ENCODE results near the gene LCA5. TPM values are rescaled to one million over a fixed set of nuclear protein-coding genes. Genes with fewer than 3 reads are reported as not detected.

The LCA5 gene
- total RNA-seq, 1 donor from 2014 or later, result 4.3 TPM

DNA sequence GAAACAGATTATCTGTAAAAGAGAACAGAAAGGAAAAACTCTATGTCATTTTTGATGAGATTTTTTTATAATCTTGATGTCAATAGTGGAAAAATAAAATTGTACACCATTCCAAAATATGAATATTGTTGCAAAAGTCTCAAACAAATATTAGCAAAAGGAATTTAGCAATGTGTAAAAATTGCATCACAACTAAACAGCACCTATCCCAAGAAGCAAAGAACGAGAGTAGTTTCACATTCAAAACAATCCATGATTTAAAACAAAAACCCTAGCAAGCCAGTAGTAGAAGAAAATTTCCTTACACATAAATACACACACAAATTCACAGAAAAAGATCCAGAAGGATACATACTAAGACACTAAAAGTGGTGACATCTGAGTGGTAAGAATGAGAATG is 38.4 kb downstream of the LCA5 start:
- DNase-seq (ENCODE audit: extremely low spot score, unreplicated experiment), result no peak
- no peak overlapping the region for H3K27ac Mint-ChIP-seq (ENCODE audit: unreplicated experiment)

DNA sequence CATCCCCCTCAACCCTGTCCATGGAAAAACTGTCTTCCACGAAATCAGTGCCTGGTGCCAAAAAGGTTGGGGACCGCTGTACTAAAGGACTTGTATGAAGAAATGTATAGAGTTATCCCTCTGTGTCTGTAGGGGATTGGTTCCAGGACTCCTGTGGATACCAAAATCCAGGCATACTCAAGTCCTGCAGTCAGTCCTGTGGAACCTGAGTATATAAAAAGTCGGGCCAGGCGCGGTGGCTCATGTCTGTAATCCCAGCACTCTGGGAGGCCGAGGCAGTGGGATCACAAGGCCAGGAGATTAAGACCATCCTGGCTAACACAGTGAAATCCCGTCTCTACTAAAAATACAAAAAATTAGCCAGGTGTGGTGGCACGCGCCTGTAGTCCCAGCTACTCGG is 42.0 kb downstream of the LCA5 start:
- no peaks in the 10 kb centered on the region for H3K9me3 Mint-ChIP-seq (ENCODE audit: unreplicated experiment)
- H3K4me3 Mint-ChIP-seq (ENCODE audit: unreplicated experiment), result no peak overlapping the region
- TF ChIP-seq, protein P1, sequence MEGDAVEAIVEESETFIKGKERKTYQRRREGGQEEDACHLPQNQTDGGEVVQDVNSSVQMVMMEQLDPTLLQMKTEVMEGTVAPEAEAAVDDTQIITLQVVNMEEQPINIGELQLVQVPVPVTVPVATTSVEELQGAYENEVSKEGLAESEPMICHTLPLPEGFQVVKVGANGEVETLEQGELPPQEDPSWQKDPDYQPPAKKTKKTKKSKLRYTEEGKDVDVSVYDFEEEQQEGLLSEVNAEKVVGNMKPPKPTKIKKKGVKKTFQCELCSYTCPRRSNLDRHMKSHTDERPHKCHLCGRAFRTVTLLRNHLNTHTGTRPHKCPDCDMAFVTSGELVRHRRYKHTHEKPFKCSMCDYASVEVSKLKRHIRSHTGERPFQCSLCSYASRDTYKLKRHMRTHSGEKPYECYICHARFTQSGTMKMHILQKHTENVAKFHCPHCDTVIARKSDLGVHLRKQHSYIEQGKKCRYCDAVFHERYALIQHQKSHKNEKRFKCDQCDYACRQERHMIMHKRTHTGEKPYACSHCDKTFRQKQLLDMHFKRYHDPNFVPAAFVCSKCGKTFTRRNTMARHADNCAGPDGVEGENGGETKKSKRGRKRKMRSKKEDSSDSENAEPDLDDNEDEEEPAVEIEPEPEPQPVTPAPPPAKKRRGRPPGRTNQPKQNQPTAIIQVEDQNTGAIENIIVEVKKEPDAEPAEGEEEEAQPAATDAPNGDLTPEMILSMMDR (IDR thresholded peaks at IDR 0.05), result no peak

More for the DNA sequence above, 38.4 kb downstream of the LCA5 start:
- Mint-ChIP-seq H3K9me3 (ENCODE audit: unreplicated experiment) (no peaks in the 10 kb centered on the region), H3K27me3 (ENCODE audit: unreplicated experiment) (no peaks in the 10 kb centered on the region), H3K4me3 (ENCODE audit: unreplicated experiment) (no peak overlapping the region), H3K4me1 (ENCODE audit: unreplicated experiment) (no peaks in the 10 kb centered on the region), H3K36me3 (ENCODE audit: unreplicated experiment) (no peaks in the 10 kb centered on the region)
- TF ChIP-seq, protein P1 (IDR thresholded peaks at IDR 0.05), result no peak

DNA sequence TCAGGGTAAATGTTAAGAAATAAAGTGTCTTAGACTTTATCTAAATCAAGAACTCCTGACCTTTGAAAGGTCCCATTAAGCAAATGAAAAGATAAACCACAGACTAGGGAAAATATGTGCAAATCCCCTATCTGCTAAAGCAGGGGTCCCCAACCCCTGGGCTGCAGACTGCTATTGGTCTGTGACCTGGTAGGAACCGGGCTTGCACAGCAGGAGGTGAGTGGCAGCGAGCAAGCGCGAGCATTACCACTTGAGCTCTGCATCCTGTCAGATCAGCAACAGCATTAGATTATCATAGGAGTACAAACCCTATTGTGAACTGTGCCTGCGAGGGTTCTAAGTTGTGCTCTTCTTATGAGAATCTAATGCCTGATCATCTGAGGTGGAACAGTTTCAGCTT is 42.4 kb downstream of the LCA5 start:
- H3K36me3 Mint-ChIP-seq (ENCODE audit: unreplicated experiment), result no peaks in the 10 kb centered on the region

More for the DNA sequence above, 42.0 kb downstream of the LCA5 start:
- Mint-ChIP-seq H3K4me1 (ENCODE audit: unreplicated experiment) (no peaks in the 10 kb centered on the region), H3K27ac (ENCODE audit: unreplicated experiment) (no peak overlapping the region), H3K36me3 (ENCODE audit: unreplicated experiment) (no peaks in the 10 kb centered on the region), H3K27me3 (ENCODE audit: unreplicated experiment) (no peaks in the 10 kb centered on the region)
- no peak for DNase-seq (ENCODE audit: extremely low spot score, unreplicated experiment)

DNA sequence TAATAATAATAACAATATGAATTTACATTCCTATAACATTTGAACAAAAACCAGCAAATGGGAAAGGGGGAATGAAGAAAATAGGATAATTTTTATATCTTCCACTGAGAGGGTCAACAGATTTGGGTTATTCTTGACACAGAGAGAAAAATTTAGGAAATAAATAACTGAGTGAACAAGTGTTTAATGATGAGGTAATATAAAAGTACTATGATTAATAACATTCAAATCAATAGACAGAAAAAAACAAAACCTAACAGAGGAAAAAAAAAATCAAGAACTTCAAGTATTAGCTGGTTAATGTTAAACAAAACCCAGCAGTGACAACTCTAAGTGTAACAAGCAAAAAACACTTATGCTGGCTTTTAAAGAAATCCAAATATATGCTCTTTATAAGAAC is 66.5 kb downstream of the LCA5 start:
- TF ChIP-seq, protein P1 (IDR thresholded peaks at IDR 0.05), result no peak
- peaks cover 22% of the 10 kb centered on the region for H3K27me3 Mint-ChIP-seq (ENCODE audit: unreplicated experiment)
- DNase-seq (ENCODE audit: extremely low spot score, unreplicated experiment), result no peak
- H3K36me3 Mint-ChIP-seq (ENCODE audit: unreplicated experiment), result no peaks in the 10 kb centered on the region
- no peak overlapping the region for H3K27ac Mint-ChIP-seq (ENCODE audit: unreplicated experiment)
- H3K9me3 Mint-ChIP-seq (ENCODE audit: unreplicated experiment), result no peaks in the 10 kb centered on the region
- H3K4me3 Mint-ChIP-seq (ENCODE audit: unreplicated experiment), result no peak overlapping the region
- H3K4me1 Mint-ChIP-seq (ENCODE audit: unreplicated experiment), result peaks cover 2% of the 10 kb centered on the region

More for the DNA sequence above, 42.4 kb downstream of the LCA5 start:
- DNase-seq (ENCODE audit: extremely low spot score, unreplicated experiment), result no peak
- Mint-ChIP-seq H3K9me3 (ENCODE audit: unreplicated experiment) (no peaks in the 10 kb centered on the region), H3K4me1 (ENCODE audit: unreplicated experiment) (no peaks in the 10 kb centered on the region), H3K4me3 (ENCODE audit: unreplicated experiment) (no peak overlapping the region), H3K27me3 (ENCODE audit: unreplicated experiment) (no peaks in the 10 kb centered on the region), H3K27ac (ENCODE audit: unreplicated experiment) (no peak overlapping the region)
- TF ChIP-seq, protein P1 (IDR thresholded peaks at IDR 0.05), result no peak

DNA sequence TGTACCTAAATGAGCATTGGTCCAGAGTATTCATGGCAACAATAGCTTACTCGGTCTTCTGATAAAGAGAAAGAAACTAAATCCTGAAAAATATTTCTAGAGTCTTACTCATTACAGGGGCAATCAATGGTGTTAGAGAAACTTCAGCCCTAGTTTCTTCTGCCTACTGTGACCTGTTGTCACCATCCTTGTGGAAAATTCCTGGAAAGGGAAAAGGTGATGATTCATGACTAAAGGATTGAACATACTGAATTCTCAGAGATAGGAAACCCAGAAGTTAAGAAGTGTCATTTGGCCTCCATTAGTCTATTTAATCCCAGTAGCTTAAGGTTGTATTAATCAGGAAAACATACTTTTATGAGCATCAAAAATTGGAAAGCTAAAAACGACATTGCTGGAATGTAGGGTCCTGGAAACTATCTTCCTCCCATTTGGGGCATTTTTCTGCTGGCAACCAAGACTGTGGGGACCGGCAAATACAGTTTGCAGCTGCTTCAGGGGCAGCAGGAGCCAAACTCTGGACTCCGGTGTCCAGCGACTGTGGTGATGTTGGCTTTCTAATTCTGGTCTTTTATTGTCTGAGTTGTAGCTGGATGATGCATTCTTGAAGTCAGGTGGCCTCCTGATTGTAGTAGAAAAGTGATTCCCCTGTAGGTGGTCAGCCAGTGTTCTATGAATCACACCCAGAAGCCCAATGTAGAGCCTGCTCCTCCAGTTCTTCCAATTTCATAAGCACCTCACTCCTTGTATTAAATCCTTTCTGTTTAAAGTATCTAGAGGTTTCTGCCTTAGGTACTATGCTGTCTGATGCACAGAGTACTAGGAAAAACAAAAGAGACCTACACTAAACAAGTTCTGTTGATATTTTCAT is 67.6 kb downstream of the LCA5 start:
- no peak overlapping the region for H3K27ac Mint-ChIP-seq (ENCODE audit: unreplicated experiment)
- H3K4me1 Mint-ChIP-seq (ENCODE audit: unreplicated experiment), result peaks cover 4% of the 10 kb centered on the region
- no peaks in the 10 kb centered on the region for H3K9me3 Mint-ChIP-seq (ENCODE audit: unreplicated experiment)
- H3K27me3 Mint-ChIP-seq (ENCODE audit: unreplicated experiment), result peaks cover 15% of the 10 kb centered on the region
- H3K36me3 Mint-ChIP-seq (ENCODE audit: unreplicated experiment), result no peaks in the 10 kb centered on the region
- DNase-seq (ENCODE audit: extremely low spot score, unreplicated experiment), result no peak
- TF ChIP-seq, protein P1 (IDR thresholded peaks at IDR 0.05), result no peak
- H3K4me3 Mint-ChIP-seq (ENCODE audit: unreplicated experiment), result no peak overlapping the region
